Left hindlimb (tissue), 1 donor: ENCODE data around the gene KCTD12.
A peak's percentile ranks its signal among the peaks of the same experiment; 100 is the strongest.

Source experiments
- DNase-seq: peaks from one replicate; pipeline ENCODE4 v3.0.0-alpha.2; 2018

KCTD12 gene

GRCh38 chr13:76886005-76886291 is 257 bp downstream of the KCTD12 start:
- DNase-seq, result no peak

DNA sequence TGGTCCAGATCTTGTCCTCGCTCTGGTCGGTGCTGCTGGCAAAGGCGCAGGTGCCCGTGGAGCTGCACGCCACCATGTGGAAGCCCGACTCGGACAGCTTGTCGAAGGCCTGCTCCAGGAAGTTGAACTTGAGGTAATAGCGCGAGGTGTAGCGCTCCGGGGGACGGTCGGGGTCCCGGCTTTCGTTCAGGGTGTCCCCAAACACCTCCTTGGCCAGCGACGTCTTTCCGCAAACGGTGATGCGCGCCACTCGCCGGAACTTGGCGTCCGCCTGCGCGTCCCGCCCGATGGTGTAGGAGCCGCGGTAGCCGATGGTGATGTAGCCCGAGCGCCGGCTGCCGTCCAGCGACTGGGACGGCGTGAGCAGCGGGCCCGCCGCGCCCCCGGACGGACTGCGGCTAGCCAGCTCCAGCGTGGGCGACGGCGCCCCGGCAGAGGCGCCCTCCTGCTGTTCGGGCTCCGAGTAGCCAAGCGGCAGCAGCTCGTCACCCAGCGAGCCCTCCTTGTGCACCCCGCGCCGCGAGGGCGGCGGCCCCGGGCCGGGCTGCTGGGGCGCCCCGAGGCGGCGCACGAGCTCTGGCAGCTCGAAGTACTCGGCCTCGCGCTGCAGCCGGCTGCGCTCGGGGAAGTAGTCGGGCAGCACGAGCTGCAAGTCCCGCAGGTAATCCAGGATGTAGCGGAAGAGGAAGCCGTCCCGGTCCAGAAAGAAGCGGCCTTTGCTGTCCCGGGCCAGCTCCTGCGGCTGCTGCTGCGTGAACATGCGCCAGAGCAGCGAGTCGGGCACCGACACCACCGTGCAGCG is 801 bp downstream of the KCTD12 start:
- DNase-seq, result peak; percentile 84

DNA sequence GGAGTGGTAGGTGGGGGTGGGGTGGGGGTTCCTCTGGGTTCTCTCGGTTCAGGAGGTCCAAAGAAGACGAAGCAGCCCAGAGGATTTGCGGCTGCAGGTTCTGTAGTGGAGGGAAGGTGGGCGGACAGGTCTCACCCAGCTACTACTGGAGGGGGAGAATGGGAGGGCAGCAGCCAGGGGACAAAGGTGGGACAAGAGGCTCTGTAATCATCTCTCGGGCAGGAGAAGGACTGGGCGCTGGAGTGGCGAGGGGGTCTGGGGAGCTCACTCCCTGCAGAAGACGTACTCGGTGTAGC is 1.4 kb downstream of the KCTD12 start:
- no peak for DNase-seq

GRCh38 chr13:76884186-76884906 is 1.9 kb downstream of the KCTD12 start:
- DNase-seq, result peak; percentile 76

- no peak for DNase-seq
These were observed 3.0 kb downstream of the KCTD12 start for GRCh38 chr13:76883236-76883635.

DNA sequence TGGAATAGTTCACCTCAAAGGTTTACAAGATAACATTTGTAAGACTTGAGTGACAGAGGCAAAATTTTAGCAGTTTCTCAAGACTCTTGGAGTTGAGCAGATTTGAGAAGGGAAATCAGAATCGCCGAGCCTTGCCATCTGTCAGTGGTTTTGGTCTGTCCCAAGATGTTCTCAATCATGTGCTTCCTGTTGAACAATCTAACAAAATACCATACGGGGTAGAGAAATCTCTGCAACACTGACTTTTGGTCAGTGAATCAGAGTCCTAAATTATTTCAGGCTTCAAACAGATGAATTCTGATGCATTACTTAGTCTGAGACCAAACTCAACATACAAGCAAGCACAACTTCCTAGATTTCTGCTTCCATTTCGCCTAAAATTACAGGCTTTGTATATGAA is 3.8 kb downstream of the KCTD12 start:
- no peak for DNase-seq

GRCh38 chr13:76879883-76880270 is 6.3 kb downstream of the KCTD12 start:
- DNase-seq, result no peak

GRCh38 chr13:76879203-76879882 is 6.9 kb downstream of the KCTD12 start:
- no peak for DNase-seq

- no peak for DNase-seq
These were observed 8.2 kb downstream of the KCTD12 start for GRCh38 chr13:76878043-76878442.

DNA sequence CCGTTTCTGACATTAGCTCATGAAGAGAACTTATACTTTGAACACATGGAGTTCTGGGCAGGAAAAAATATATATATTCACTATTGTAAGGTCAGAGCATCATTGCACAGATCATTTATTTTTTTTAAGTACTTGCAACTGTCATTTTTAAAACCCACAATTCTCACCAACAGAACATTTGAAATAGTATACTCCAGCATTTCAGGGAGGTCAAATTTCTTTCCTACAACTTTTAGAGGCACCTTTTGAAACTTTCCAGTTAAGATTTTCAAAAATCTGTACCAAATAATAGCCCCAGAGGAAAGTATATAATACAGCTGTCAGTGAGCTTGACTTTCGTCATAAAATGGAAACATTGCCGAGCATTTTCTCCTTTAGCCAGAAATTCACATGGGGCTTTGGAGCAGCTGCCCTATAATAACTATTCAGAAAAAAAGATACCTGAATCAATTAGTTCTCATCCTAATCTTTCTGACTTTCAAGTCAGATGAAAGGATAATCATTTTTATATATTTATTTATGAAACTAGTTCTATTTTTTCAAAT is 10.9 kb downstream of the KCTD12 start:
- DNase-seq, result no peak

- DNase-seq, result no peak
These were observed 11.7 kb downstream of the KCTD12 start for GRCh38 chr13:76874479-76874878.

DNA sequence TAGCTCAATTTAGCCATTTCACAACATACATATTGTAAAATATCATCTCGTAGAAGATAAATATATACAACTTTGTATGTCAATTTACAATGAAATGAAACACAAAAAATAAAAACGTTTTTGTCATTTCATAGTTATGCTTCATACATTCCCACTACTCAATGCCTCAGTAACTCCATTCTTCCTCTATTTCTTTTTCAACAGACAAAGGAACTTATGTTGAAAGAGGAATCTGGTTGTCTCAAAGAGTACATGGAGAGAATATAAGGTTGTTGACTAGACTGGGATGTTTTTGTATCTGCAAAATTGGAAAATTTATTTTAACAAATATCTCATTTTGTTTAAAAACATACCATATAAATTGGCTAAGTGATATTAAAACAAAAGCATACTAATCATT is 12.8 kb downstream of the KCTD12 start:
- no peak for DNase-seq

DNA sequence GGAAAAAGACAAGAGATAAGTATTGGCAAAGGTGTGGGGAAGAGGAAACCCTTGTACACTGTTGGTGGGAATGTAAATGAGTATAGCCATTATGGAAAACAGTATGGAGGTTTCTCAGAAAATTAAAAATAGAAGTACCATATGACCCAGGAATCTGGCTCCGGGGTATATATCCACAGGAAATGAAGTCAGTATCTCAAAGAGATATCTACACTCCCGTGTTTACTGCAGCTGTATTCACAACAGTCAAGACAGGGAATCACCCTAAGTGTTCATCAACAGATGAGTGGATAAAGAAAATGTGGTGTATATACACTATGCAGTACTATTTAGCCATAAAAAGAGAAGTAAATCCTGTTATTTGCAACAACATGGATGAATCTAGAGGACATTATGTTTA is 13.5 kb downstream of the KCTD12 start:
- DNase-seq, result no peak

DNA sequence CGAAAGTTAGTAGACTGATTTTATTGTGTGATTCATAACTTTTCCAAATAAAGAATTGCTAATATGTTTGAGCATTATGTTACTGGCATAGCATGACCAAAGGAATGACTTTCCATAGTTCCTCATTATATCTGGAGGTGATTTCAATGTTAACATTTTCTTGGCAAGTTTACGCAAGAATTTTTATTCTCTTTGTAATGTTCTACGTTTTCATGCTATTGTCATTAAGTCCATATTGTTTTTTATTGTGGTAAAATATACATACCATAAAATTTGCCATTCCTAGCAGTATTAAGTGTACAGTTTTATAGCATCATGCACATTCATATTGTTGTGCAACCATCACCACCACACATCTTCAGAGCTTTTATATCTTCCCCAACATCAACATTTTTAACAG is 14.8 kb downstream of the KCTD12 start:
- no peak for DNase-seq

- no peak for DNase-seq
These were observed 17.8 kb downstream of the KCTD12 start for GRCh38 chr13:76868371-76868770.

DNA sequence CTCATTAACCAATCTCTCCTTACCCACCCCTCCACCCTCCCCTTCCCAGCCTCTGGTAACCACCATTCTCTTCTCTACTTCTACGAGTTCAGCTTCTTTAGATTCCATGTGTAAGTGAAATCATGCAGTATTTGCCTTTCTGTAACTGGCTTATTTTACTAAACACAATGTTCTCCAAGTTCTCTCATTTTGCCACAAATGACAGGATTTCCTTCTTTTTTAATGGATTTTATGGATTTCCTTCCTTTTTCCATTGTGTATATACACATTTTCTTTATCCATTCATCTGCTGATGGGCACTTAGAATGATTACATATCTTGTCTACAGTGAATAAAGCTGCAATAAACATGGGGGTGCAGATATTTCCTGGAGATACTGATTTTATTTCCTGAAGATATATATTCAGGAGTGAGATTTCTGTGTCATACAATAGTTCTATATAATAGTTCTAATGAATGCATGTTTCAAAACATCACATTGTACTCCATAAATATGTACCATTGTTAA is 20.2 kb downstream of the KCTD12 start:
- DNase-seq, result no peak

- no peak for DNase-seq
These were observed 21.1 kb downstream of the KCTD12 start for GRCh38 chr13:76865109-76865508.

GRCh38 chr13:76864259-76864658 is 21.9 kb downstream of the KCTD12 start:
- DNase-seq, result no peak

DNA sequence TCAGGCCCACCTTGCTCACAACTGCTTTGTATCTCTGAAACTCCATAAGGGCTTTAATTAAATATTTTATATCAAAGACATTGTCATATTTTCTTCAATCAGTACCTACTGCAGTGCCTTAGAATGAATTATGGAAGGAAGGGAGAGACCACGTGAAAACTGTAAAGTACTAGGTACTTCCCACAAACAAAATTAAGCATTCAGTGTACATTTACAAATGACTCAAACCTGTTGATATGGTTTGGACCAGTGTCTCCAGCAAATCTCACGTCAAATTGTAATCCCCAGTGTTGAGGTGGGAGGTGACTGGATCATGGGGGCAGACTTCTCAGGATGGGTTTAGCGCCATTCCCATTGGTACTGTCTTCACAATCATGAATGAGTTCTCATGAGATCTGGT is 23.2 kb downstream of the KCTD12 start:
- no peak for DNase-seq

- DNase-seq, result no peak
These were observed 24.3 kb downstream of the KCTD12 start for GRCh38 chr13:76861859-76862258.

- DNase-seq, result no peak
These were observed 25.5 kb downstream of the KCTD12 start for GRCh38 chr13:76860706-76861105.

DNA sequence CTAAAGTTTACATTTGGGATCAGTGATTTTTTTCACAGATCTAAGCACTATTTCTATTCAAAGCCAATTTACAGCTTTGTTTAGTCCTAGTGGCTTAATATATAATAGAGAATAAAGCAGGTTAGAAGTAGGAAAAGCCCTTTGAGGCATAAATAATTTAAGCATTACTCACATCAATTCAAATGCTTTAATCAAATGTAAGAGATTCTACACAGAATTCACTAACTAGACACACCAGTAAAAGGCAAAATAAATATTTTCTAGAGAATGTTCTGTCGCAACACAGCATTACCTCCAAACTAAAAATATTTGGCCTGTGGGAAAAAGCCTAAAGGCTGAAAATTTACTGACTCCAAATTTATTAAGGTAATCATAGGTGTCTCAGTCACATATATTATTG is 31.3 kb downstream of the KCTD12 start:
- DNase-seq, result no peak

- DNase-seq, result no peak
These were observed 32.1 kb downstream of the KCTD12 start for GRCh38 chr13:76853921-76854608.
